Stimulated activated CD8-positive, alpha-beta memory T cell treated with anti-CD3 and anti-CD28 coated beads, Interleukin-2, amount 100 ng/mL, for 48 hours (primary cell): ENCODE results near the gene OTOS.

ENCODE experiments used
- DNase-seq, 2 donors: peaks; one replicate each; pipeline ENCODE4 v3.0.0-alpha.2; 2020; ENCODE audit warnings: low read depth in 2 of 2

Gene OTOS

GRCh38 chr2:240140511-240140910, at the start of gene OTOS:
Gene OTOS, minus strand, starts transcription at chr2:240140658. Its CDS starts 332 bp downstream, at chr2:240140326.
- no peak for DNase-seq

GRCh38 chr2:240189686-240190085, 49.2 kb upstream of the OTOS start:
- no peak for DNase-seq

GRCh38 chr2:240187989-240188590, 47.6 kb upstream of the OTOS start:
- DNase-seq: no peak

- no peak for DNase-seq
Observed at GRCh38 chr2:240186191-240186725, 45.8 kb upstream of the OTOS start.

- DNase-seq: no peak
Observed at GRCh38 chr2:240184656-240185055, 44.2 kb upstream of the OTOS start.

GRCh38 chr2:240183875-240184590, 43.6 kb upstream of the OTOS start:
- DNase-seq: no peak

- no peak for DNase-seq
Observed at GRCh38 chr2:240183006-240183874, 42.8 kb upstream of the OTOS start.

- DNase-seq: no peak
Observed at GRCh38 chr2:240182476-240182875, 42.0 kb upstream of the OTOS start.

- no peak for DNase-seq
Observed at GRCh38 chr2:240182001-240182400, 41.5 kb upstream of the OTOS start.

- no peak for DNase-seq
Observed at GRCh38 chr2:240179941-240180666, 39.6 kb upstream of the OTOS start.

- DNase-seq: no peak
Observed at GRCh38 chr2:240179186-240179815, 38.8 kb upstream of the OTOS start.

GRCh38 chr2:240178564-240178963, 38.1 kb upstream of the OTOS start:
- no peak for DNase-seq

- no peak for DNase-seq
Observed at GRCh38 chr2:240174496-240174895, 34.0 kb upstream of the OTOS start.

- DNase-seq: no peak
Observed at GRCh38 chr2:240172071-240172895, 31.8 kb upstream of the OTOS start.

GRCh38 chr2:240170883-240171282, 30.4 kb upstream of the OTOS start:
- no peak for DNase-seq

GRCh38 chr2:240170354-240170735, 29.9 kb upstream of the OTOS start:
- DNase-seq: no peak

GRCh38 chr2:240169486-240170353, 29.3 kb upstream of the OTOS start:
- DNase-seq: no peak

- no peak for DNase-seq
Observed at GRCh38 chr2:240168546-240169361, 28.3 kb upstream of the OTOS start.
